Transverse colon (tissue), 4 donors: ENCODE data around the gene POLDIP3. TPM values are rescaled to one million over a fixed set of nuclear protein-coding genes. Genes with fewer than 3 reads are reported as not detected.

Experiments used
- DNase-seq: peaks from one replicate; pipeline ENCODE4 v3.0.0-alpha.2; 2019
- H3K27ac ChIP-seq, 4 donors: fragments of 200-600 bp; sonication (generic); 2 replicates each; pipeline ENCODE4 v1.5.1; 2016 to 2018; ENCODE audit warnings: inconsistent platforms in 4 of 4
- H3K27me3 ChIP-seq: fragments of 200-600 bp; sonication (generic); 2 replicates; pipeline ENCODE4 v1.5.1; 2017; ENCODE audit warnings: inconsistent platforms
- H3K36me3 ChIP-seq, 4 donors: fragments of 200-600 bp; sonication (generic); 2 replicates each; pipeline ENCODE4 v1.5.1; 2017 to 2019; ENCODE audit warnings: inconsistent platforms in 4 of 4
- H3K4me1 ChIP-seq, 4 donors: fragments of 200-600 bp; sonication (generic); 2 replicates each; pipeline ENCODE4 v1.5.1; 2017 to 2020; ENCODE audit warnings: inconsistent platforms in 4 of 4
- H3K4me3 ChIP-seq, 4 donors: fragments of 200-600 bp; sonication (generic); 1 replicate in 1 of 4; 2 replicates in 3 of 4; pipeline versions ENCODE4 v1.5.1 to v1.6.1; 2017 to 2019; ENCODE audit warnings: inconsistent platforms in 4 of 4
- H3K9me3 ChIP-seq, 2 donors: fragments of 200-600 bp; sonication (generic); 2 replicates each; pipeline ENCODE4 v1.5.1; 2017 to 2019; ENCODE audit warnings: inconsistent platforms in 2 of 2
- CTCF ChIP-seq, 5 experiments: fragments of 200-600 bp in 3 of 5; fragments of 450-650 bp in 2 of 5; sonication (generic) in 3 of 5; IDR thresholded peaks; 1 replicate in 2 of 5; 2 replicates in 3 of 5; pipeline ENCODE4 v1.5.1; 2016 to 2017; ENCODE audit warnings: antibody characterized with exemption in 5 of 5, inconsistent platforms in 3 of 5, mild to moderate bottlenecking in 2 of 5, moderate library complexity in 1 of 5
- EP300 ChIP-seq: sonication (generic); formaldehyde crosslinking; IDR thresholded peaks from one replicate; pipeline ENCODE4 v1.6.1; 2017; ENCODE audit warnings: antibody characterized with exemption, low read depth
- POLR2A ChIP-seq: fragments of 450-650 bp; IDR thresholded peaks from one replicate; pipeline ENCODE4 v1.6.1; 2016; ENCODE audit warnings: antibody characterized with exemption, mild to moderate bottlenecking, moderate library complexity
- POLR2AphosphoS5 ChIP-seq, 3 donors: sonication (generic); formaldehyde crosslinking; IDR thresholded peaks; one replicate each; pipeline ENCODE4 v1.6.1; 2016; ENCODE audit warnings: antibody characterized with exemption in 3 of 3
- WGBS, 2 donors: methylation state at CpG; one replicate each; pipeline ENCODE4 v1.1.5; 2018; ENCODE audit warnings: low coverage in 1 of 2; 5-methylcytosine and 5-hydroxymethylcytosine counted together
- in situ Hi-C, 4 donors: fragments of 200-750 bp; cut with MboI; loops; one replicate each; pipeline versions ENCODE4 v1.15.0 to v1.15.1; 2017; ENCODE audit warnings: low sequenced_read_pairs in 3 of 4, low pct_ligation_motif_present in 1 of 4, low pct_unique_long_range_greater_than_20kb in 1 of 4
- intact Hi-C: fragments of 100-400 bp; cut with DNase I; formaldehyde crosslinking; loops from one replicate; pipeline ENCODE4 v1.15.1; 2023; ENCODE audit warnings: low total_unique reads
- total RNA-seq, 4 donors: library from RNA; depleted of rRNA; stranded (reverse); fragments of >200 nt; gene quantifications; one replicate each; pipeline ENCODE4 v1.1.0, GENCODE V29; 2016

The POLDIP3 gene
- total RNA-seq, 4 donors from 2014 or later = 36.5 to 69.5 (median 45.2) TPM

GRCh38 chr22:42604403-42604802 lies 10.3 kb downstream of the POLDIP3 start:
- Histone ChIP-seq H3K27me3 (no peaks in the 10 kb centered on the region), H3K4me1 (peaks cover 10 to 41% (median 21%) of the 10 kb centered on the region in 4 donors), H3K9me3 (no peaks in the 10 kb centered on the region), H3K4me3 (no peak overlapping the region), H3K36me3 (peaks cover 0 to 37% (median 17%) of the 10 kb centered on the region in 4 donors), H3K27ac (no peak overlapping the region)
- intact Hi-C loops = no loop called here
- TF ChIP-seq POLR2AphosphoS5 (IDR thresholded peaks at IDR 0.05) (no peak), POLR2A (no peak), CTCF (IDR thresholded peaks at IDR 0.05) (no peak), EP300 (no peak)
- no peak for DNase-seq
- in situ Hi-C loops = no loop called here
- WGBS, 2 donors = 52% methylated on average over 2 of the region's 3 CpGs; no CpG with 5 or more reads in 1 of the 2 donors

GRCh38 chr22:42603427-42603826 lies 11.3 kb downstream of the POLDIP3 start:
- Histone ChIP-seq H3K27ac (peak overlapping the region in 1 of 4 donors; percentile 32), H3K36me3 (peaks cover 0 to 46% (median 20%) of the 10 kb centered on the region in 4 donors), H3K4me1 (peaks cover under 1 to 32% (median 16%) of the 10 kb centered on the region in 4 donors), H3K4me3 (no peak overlapping the region), H3K9me3 (no peaks in the 10 kb centered on the region), H3K27me3 (no peaks in the 10 kb centered on the region)
- 90 to 100% methylated on average over 2 of the region's 2 CpGs for WGBS, 2 donors
- DNase-seq = no peak
- intact Hi-C loops (no loop called here), in situ Hi-C loops (no loop called here)
- TF ChIP-seq CTCF (IDR thresholded peaks at IDR 0.05) (no peak), EP300 (no peak), POLR2A (no peak), POLR2AphosphoS5 (IDR thresholded peaks at IDR 0.05) (no peak)

GRCh38 chr22:42602470-42602869 lies 12.2 kb downstream of the POLDIP3 start:
- H3K9me3 ChIP-seq = no peaks in the 10 kb centered on the region
- no peaks in the 10 kb centered on the region for H3K27me3 ChIP-seq
- intact Hi-C loops (no loop called here), in situ Hi-C loops (no loop called here)
- TF ChIP-seq EP300 = no peak
- TF ChIP-seq CTCF (IDR thresholded peaks at IDR 0.05) = no peak
- TF ChIP-seq POLR2AphosphoS5 (IDR thresholded peaks at IDR 0.05) = no peak
- TF ChIP-seq POLR2A = no peak
- DNase-seq = peak; percentile 36
- WGBS, 2 donors = 65% methylated on average over 2 of the region's 2 CpGs; no CpG with 5 or more reads in 1 of the 2 donors
- H3K4me1 ChIP-seq = peaks cover 0 to 27% (median 14%) of the 10 kb centered on the region in 4 donors
- peak overlapping the region; percentile 29 to 62 (median 40) for H3K27ac ChIP-seq
- peaks cover 0 to 50% (median 23%) of the 10 kb centered on the region in 4 donors for H3K36me3 ChIP-seq
- H3K4me3 ChIP-seq = no peak overlapping the region

- no peaks in the 10 kb centered on the region for H3K27me3 ChIP-seq
- H3K36me3 ChIP-seq = peaks cover 0 to 55% (median 25%) of the 10 kb centered on the region in 4 donors
- H3K4me3 ChIP-seq = no peak overlapping the region
- intact Hi-C loops (no loop called here), in situ Hi-C loops (no loop called here)
- no peak for TF ChIP-seq EP300
- TF ChIP-seq POLR2A = no peak
- no peak for TF ChIP-seq POLR2AphosphoS5 (IDR thresholded peaks at IDR 0.05)
- no peak for TF ChIP-seq CTCF (IDR thresholded peaks at IDR 0.05)
- peak overlapping the region in 3 of 4 donors; percentile 32 to 62 (median 47) for H3K27ac ChIP-seq
- no peak for DNase-seq
- H3K4me1 ChIP-seq = peaks cover 0 to 27% (median 14%) of the 10 kb centered on the region in 4 donors
- H3K9me3 ChIP-seq = no peaks in the 10 kb centered on the region
- 83% methylated on average over 5 to 6 of the region's 6 CpGs for WGBS, 2 donors
Observed at GRCh38 chr22:42601879-42602465, 12.7 kb downstream of the POLDIP3 start.
